IMR-90 (cell line): Measurements from ENCODE around the gene MAN2A1. TPM values are rescaled to one million over a fixed set of nuclear protein-coding genes. Genes with fewer than 3 reads are reported as not detected.

ENCODE experiments used
- ATAC-seq: fragments of 200-7000 bp; cut with Tn5 transposase; 2 replicates; pipeline ENCODE4 v1.9.1; 2020; ENCODE audit warnings: low read depth, mild to moderate bottlenecking, moderate library complexity
- BruUV-seq: library from RNA; stranded (reverse); fragments of 400-500 nt; replicated peaks from 2 replicates; lab custom pipeline; 2021; lab: Mats Ljungman, UMichigan
- CTCF ChIA-PET: fragments of 300-600 bp; formaldehyde crosslinking; extraction: SDS; loops from one replicate; lab custom pipeline; 2021; ENCODE audit warnings: antibody characterized with exemption; lab: Yijun Ruan, JAX
- POLR2A ChIA-PET: fragments of 300-600 bp; sonication (Branson Sonifier 250); formaldehyde crosslinking; loops from one replicate; lab custom pipeline; 2022; ENCODE audit warnings: antibody characterized with exemption; ENCODE audit not compliant: unreplicated experiment; lab: Charles Lee
- DNase-seq: peaks from one replicate; pipeline ENCODE4 v3.0.0; 2013
- H2AFZ ChIP-seq: replicated peaks from 2 replicates; pipeline ENCODE3; 2013; ENCODE audit warnings: low read length, mild to moderate bottlenecking; ENCODE audit not compliant: poor library complexity
- H2AK5ac ChIP-seq: 2 replicates; pipeline ENCODE4 v1.6.1; 2013; ENCODE audit warnings: low read depth, low read length, inconsistent platforms
- H2AK9ac ChIP-seq: replicated peaks from 2 replicates; pipeline ENCODE3; 2013; ENCODE audit warnings: mild to moderate bottlenecking, low read depth, low read length, moderate library complexity; ENCODE audit not compliant: poor library complexity
- H2BK120ac ChIP-seq: 2 replicates; pipeline ENCODE4 v1.6.1; 2013; ENCODE audit warnings: low read depth, low read length, inconsistent platforms
- H2BK15ac ChIP-seq: 3 replicates; pipeline ENCODE4 v1.6.1; 2013; ENCODE audit warnings: low read depth, low read length, inconsistent platforms
- H2BK20ac ChIP-seq: 2 replicates; pipeline ENCODE4 v1.6.1; 2013; ENCODE audit warnings: low read depth, mild to moderate bottlenecking, inconsistent platforms, low read length, moderate library complexity
- H2BK5ac ChIP-seq: 2 replicates; pipeline ENCODE4 v1.6.1; 2013; ENCODE audit warnings: mild to moderate bottlenecking, low read depth, low read length, inconsistent platforms; ENCODE audit not compliant: poor library complexity, severe bottlenecking
- H3K14ac ChIP-seq: replicated peaks from 2 replicates; pipeline ENCODE4 v1.6.1; 2013; ENCODE audit warnings: low read depth, low read length, inconsistent platforms
- H3K18ac ChIP-seq: 2 replicates; pipeline ENCODE4 v1.6.1; 2013; ENCODE audit warnings: low read depth, low read length, control low read depth
- H3K23ac ChIP-seq: 2 replicates; pipeline ENCODE4 v1.6.1; 2013; ENCODE audit warnings: low read depth, low read length, inconsistent platforms
- H3K27ac ChIP-seq: 2 replicates; pipeline ENCODE4 v1.5.1; 2013; ENCODE audit warnings: mild to moderate bottlenecking, control low read depth, low read length; ENCODE audit not compliant: insufficient read depth
- H3K27me3 ChIP-seq: 2 replicates; pipeline ENCODE4 v1.6.1; 2013; ENCODE audit warnings: low read length; ENCODE audit not compliant: control insufficient read depth, insufficient read depth
- H3K36me3 ChIP-seq: 2 replicates; pipeline ENCODE4 v1.6.1; 2013; ENCODE audit warnings: low read length, mixed read lengths; ENCODE audit not compliant: control insufficient read depth, insufficient read depth
- H3K4ac ChIP-seq: 2 replicates; pipeline ENCODE4 v1.6.1; 2013; ENCODE audit warnings: low read depth, low read length, inconsistent platforms
- H3K4me1 ChIP-seq: 2 replicates; pipeline ENCODE4 v1.6.1; 2013; ENCODE audit warnings: low read length, mixed read lengths; ENCODE audit not compliant: control insufficient read depth, insufficient read depth
- H3K4me2 ChIP-seq: 2 replicates; pipeline ENCODE4 v1.6.1; 2013; ENCODE audit warnings: low read depth, mild to moderate bottlenecking, control low read depth, low read length, moderate library complexity
- H3K4me3 ChIP-seq: 2 replicates; pipeline ENCODE4 v1.5.1; 2013; ENCODE audit warnings: low read depth, mild to moderate bottlenecking, control low read depth, low read length, moderate library complexity; ENCODE audit not compliant: insufficient read depth
- H3K56ac ChIP-seq: 2 replicates; pipeline ENCODE4 v1.6.1; 2013; ENCODE audit warnings: low read length, inconsistent platforms; ENCODE audit not compliant: insufficient read depth; ENCODE audit errors: extremely low read depth
- H3K79me1 ChIP-seq, 2 experiments: 2 replicates each; pipeline ENCODE4 v1.6.1; 2013; ENCODE audit warnings: low read length in 2 of 2, inconsistent platforms in 1 of 2, low read depth in 1 of 2
- H3K9ac ChIP-seq: 2 replicates; pipeline ENCODE4 v1.6.1; 2013; ENCODE audit warnings: low read depth, low read length, control low read depth
- H3K9me1 ChIP-seq: 2 replicates; pipeline ENCODE4 v1.6.1; 2013; ENCODE audit warnings: low read length, inconsistent platforms; ENCODE audit not compliant: insufficient read depth
- H3K9me3 ChIP-seq: 2 replicates; pipeline ENCODE4 v1.6.1; 2013; ENCODE audit warnings: low read length; ENCODE audit not compliant: control insufficient read depth, insufficient read depth
- H4K20me1 ChIP-seq: 2 replicates; pipeline ENCODE4 v1.6.1; 2013; ENCODE audit warnings: low read length, inconsistent platforms; ENCODE audit not compliant: insufficient read depth
- H4K5ac ChIP-seq: 2 replicates; pipeline ENCODE4 v1.6.1; 2013; ENCODE audit warnings: mild to moderate bottlenecking, low read depth, low read length, control low read depth
- H4K8ac ChIP-seq, 2 experiments: 2 replicates each; pipeline ENCODE4 v1.6.1; 2013; ENCODE audit warnings: low read depth in 2 of 2, low read length in 2 of 2, control low read depth in 1 of 2, inconsistent platforms in 1 of 2
- H4K91ac ChIP-seq: 2 replicates; pipeline ENCODE4 v1.6.1; 2013; ENCODE audit warnings: low read depth, low read length, inconsistent platforms; ENCODE audit not compliant: insufficient read depth
- POLR2A ChIP-seq: IDR thresholded peaks from 2 replicates; pipeline ENCODE4 v1.6.1; 2012; ENCODE audit warnings: mild to moderate bottlenecking, low read depth, low read length
- RFX5 ChIP-seq: IDR thresholded peaks from 2 replicates; pipeline ENCODE4 v1.8.0; 2012; ENCODE audit warnings: low read depth, mild to moderate bottlenecking, low read length, moderate library complexity
- SMC3 ChIP-seq: fragments of 150-350 bp; IDR thresholded peaks from 2 replicates; pipeline ENCODE4 v1.6.1; 2016; ENCODE audit warnings: low read depth, mild to moderate bottlenecking, antibody characterized with exemption, low read length, moderate library complexity
- WGBS, 2 experiments: methylation state at CpG; one replicate each; pipeline versions ENCODE4 v1.1.5 to v1.1.7; 2013; ENCODE audit warnings: missing lambda C conversion rate in 2 of 2; ENCODE audit not compliant: insufficient read length in 1 of 2; ENCODE audit errors: extremely low coverage in 2 of 2; 5-methylcytosine and 5-hydroxymethylcytosine counted together
- dilution Hi-C: fragments of 300-500 bp; cut with HindIII; formaldehyde crosslinking; loops from one replicate; pipeline ENCODE4 v1.14.3; 2018; ENCODE audit warnings: low sequenced_read_pairs; ENCODE audit not compliant: unreplicated experiment
- in situ Hi-C: fragments of 300-500 bp; cut with MboI; formaldehyde crosslinking; loops from 3 replicates; pipeline ENCODE4 v1.14.3; 2019; ENCODE audit warnings: low sequenced_read_pairs, inconsistent platforms, mixed read lengths
- intact Hi-C: fragments of 100-400 bp; cut with micrococcal nuclease; formaldehyde crosslinking; loops from 2 replicates; pipeline ENCODE4 v1.10.0; 2022
- polyA plus RNA-seq, 3 experiments: library from polyadenylated mRNA; depleted of rRNA; stranded (reverse); fragments of >200 nt; gene quantifications; 2 replicates each; pipeline ENCODE4 v1.2.3, GENCODE V29; 2012; ENCODE audit warnings: low replicate concordance in 1 of 3
- total RNA-seq: library from RNA; depleted of rRNA; stranded (reverse); fragments of >200 nt; gene quantifications from 2 replicates; pipeline ENCODE4 v1.2.3, GENCODE V29; 2012

MAN2A1 gene
- total and polyA plus RNA-seq, 2 of the 4 experiments (the other 2 are of a cell fraction), result 16.4 to 29.6 TPM

DNA sequence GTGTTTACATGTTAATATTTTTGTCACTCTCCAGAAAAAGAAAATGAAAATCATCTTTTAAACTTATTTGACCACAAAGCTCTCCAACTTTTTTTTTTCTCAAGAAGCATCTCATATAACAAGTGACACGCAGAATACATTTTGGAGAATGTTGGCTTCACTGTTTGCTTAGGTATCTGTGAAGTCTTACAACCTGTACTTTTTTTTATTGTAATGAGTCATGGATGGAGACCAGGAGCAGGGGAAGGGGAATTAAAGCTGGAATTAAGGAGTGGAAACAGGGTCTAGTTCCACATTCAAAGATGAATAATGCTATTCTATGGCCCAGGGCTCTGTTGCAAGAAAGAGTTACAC, 211.9 kb downstream of the MAN2A1 start:
- ChIA-PET POLR2A (no interaction called here), CTCF (no interaction called here)
- Histone ChIP-seq H3K56ac (no peak overlapping the region), H4K91ac (no peak overlapping the region), H4K20me1 (no peaks in the 10 kb centered on the region), H3K9me1 (0 out of 2 replicates have a peak, but pooled peaks cover 3% of the 10 kb centered on the region), H3K79me1 (no peaks in the 10 kb centered on the region), H2BK5ac (no peak overlapping the region), H2BK20ac (no peak overlapping the region), H4K8ac (no peak overlapping the region), H3K27me3 (peaks cover 1% of the 10 kb centered on the region; the same call in 1 of the 2 replicates), H4K5ac (no peak overlapping the region), H3K14ac (no peak overlapping the region), H2BK120ac (no peak overlapping the region), H3K23ac (no peak overlapping the region), H3K9ac (no peak overlapping the region), H3K4me3 (no peak overlapping the region), H3K27ac (no peak overlapping the region), H2AFZ (no peak overlapping the region), H3K4me1 (no peaks in the 10 kb centered on the region), H3K36me3 (no peaks in the 10 kb centered on the region), H3K4ac (no peak overlapping the region), H2AK5ac (no peak overlapping the region), H2AK9ac (no peak overlapping the region), H3K9me3 (no peaks in the 10 kb centered on the region), H3K4me2 (no peak overlapping the region), H2BK15ac (no peak overlapping the region), H3K18ac (no peak overlapping the region)
- in situ Hi-C loops, result no loop called here
- intact Hi-C loops, result no loop called here
- ATAC-seq (no peak), DNase-seq (no peak)
- no TSS peak for BruUV-seq
- no peak for TF ChIP-seq POLR2A
- no peak for TF ChIP-seq SMC3
- TF ChIP-seq RFX5, result no peak
- dilution Hi-C loops, result no loop called here
- no CpG with 5 or more reads among the region's 1 CpG for WGBS, 2 experiments
